HG03571 (cell line): ENCODE measurements around the gene ELOVL2.
"Not testable (repeated sequence)": the region's sequence is repeated elsewhere in the genome, so short reads cannot be mapped to it uniquely, and the experiment has no call there.

Experiments
- ATAC-seq: cut with Tn5 transposase; IDR thresholded peaks from one replicate; pipeline ENCODE4 v1.9.1; 2021; ENCODE audit not compliant: unreplicated experiment

ELOVL2 gene

GRCh38 chr6:11025130-11025529 is 19.0 kb downstream of the ELOVL2 start:
- no peak for ATAC-seq

- ATAC-seq, result no peak
These were observed 21.1 kb downstream of the ELOVL2 start for GRCh38 chr6:11023032-11023431.

GRCh38 chr6:11021714-11022113 is 22.4 kb downstream of the ELOVL2 start:
- ATAC-seq, result no peak

DNA sequence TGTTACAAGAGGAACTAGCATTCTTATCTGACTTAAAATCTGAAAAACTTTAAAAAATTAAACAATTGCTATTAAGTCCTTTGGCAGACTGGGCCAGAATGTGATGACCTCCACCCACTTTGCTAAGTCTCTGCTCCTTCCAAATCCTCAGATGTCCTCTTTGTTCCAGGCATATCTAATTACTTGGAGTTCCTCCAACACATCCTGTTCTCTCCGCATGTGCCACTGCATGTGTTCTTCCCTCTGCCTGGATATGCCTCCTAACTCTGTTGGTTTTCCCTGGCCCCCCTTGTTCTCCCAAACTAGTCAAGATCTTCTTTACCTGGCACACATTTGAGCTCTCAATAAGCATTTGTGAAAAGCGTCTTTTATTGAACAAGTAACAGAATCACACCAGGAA is 23.1 kb downstream of the ELOVL2 start:
- no peak for ATAC-seq

DNA sequence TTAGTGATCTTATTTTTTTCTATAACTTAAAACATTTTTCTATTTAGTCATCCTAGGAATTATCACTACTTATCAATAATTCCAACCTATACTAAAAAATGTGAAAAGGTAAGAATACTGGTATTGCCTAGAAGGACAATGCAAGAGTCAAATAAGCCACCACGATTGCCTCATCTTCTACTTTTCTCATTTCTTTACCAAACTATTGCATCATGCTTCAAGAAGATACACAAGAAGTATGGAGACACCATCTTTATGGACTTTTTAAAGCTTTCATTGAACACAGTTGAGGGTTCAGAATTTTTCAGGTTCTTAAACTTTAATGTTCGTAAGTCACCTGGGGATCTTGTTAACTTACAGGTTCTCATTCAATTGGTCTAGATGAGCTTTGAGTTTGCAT is 25.9 kb downstream of the ELOVL2 start:
- no peak for ATAC-seq

GRCh38 chr6:11017090-11017489 is 27.0 kb downstream of the ELOVL2 start:
- ATAC-seq, result no peak

- ATAC-seq, result no peak
These were observed 27.7 kb downstream of the ELOVL2 start for GRCh38 chr6:11016452-11016851.

GRCh38 chr6:11015102-11015501 is 29.0 kb downstream of the ELOVL2 start:
- ATAC-seq, result no peak

- ATAC-seq, result no peak
These were observed 30.4 kb downstream of the ELOVL2 start for GRCh38 chr6:11013721-11014070.

GRCh38 chr6:11012976-11013720 is 31.0 kb downstream of the ELOVL2 start:
- no peak for ATAC-seq

DNA sequence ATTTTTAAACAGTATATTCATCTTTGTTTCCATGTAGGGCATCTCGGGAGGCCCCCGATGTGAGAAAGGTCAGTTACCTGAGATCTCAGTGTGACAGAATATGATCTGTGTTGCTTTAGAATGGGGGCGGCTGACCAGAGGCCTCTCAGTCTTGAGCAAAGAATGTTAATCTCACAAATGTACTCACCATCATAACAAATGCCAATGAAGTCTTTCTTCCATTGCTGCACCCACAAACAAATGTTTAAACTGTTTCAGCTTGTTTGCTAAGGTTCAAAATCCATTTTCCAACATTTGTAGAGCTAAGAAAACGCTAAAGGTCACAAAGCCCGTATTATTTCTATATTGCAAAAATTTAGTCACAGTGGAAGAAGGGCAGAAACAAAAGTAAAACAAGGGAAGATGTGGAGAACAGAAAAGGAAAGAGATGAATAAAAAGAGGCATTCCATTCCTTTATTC is 31.8 kb downstream of the ELOVL2 start:
- ATAC-seq, result no peak

GRCh38 chr6:11011787-11012234 is 32.3 kb downstream of the ELOVL2 start:
- no peak for ATAC-seq

- ATAC-seq, result peak; percentile 75
These were observed 34.8 kb downstream of the ELOVL2 start for GRCh38 chr6:11009353-11009752.

GRCh38 chr6:11008821-11009220 is 35.3 kb downstream of the ELOVL2 start:
- ATAC-seq, result no peak

DNA sequence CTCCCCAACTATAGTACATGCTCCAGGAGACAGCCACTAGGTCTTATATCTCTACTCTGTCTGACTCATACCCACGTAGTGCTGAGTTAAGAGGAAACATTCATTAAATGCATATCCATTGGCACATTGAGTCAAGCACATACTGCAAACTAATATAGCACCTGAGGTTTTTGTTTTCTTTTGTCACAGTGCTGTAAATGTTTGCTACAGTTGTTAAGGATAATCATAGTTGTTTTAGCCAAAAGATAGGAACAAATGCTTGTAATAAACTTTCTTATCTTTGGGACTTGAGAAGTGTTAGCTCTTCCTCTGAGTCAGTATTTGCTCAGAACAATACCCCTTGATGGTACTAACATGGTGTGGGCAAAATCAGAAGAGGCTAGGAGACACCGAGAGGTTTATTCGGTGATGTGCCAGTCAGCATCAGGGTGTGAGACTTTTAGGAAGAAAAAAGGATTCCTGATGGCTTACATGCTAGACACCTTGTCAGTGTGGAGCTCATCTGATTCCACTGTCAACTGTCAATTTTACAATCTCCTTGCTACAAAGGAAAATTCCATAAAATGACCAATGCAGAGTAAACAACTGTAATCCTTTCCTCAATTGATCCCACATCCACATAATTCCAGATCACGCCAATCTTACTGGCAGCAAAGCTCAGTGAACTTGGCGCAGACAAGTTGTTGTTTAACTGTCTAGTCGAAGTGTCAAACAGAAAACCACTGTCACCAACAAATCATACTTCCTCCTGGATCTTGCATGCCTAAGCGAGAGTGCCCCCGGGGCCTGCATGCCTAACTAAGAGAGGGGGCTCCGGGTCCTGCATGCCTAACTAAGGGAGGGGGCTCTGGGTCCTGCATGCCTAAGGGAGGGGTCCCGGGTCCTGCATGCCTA is 36.1 kb downstream of the ELOVL2 start:
- no peak for ATAC-seq

- ATAC-seq, result no peak
These were observed 38.0 kb downstream of the ELOVL2 start for GRCh38 chr6:11006061-11006460.

- ATAC-seq, result not testable (repeated sequence)
These were observed 40.8 kb downstream of the ELOVL2 start for GRCh38 chr6:11003297-11003696.

GRCh38 chr6:11002176-11002575 is 41.9 kb downstream of the ELOVL2 start:
- no peak for ATAC-seq

- ATAC-seq, result no peak
These were observed 44.1 kb downstream of the ELOVL2 start for GRCh38 chr6:10999994-11000393.

DNA sequence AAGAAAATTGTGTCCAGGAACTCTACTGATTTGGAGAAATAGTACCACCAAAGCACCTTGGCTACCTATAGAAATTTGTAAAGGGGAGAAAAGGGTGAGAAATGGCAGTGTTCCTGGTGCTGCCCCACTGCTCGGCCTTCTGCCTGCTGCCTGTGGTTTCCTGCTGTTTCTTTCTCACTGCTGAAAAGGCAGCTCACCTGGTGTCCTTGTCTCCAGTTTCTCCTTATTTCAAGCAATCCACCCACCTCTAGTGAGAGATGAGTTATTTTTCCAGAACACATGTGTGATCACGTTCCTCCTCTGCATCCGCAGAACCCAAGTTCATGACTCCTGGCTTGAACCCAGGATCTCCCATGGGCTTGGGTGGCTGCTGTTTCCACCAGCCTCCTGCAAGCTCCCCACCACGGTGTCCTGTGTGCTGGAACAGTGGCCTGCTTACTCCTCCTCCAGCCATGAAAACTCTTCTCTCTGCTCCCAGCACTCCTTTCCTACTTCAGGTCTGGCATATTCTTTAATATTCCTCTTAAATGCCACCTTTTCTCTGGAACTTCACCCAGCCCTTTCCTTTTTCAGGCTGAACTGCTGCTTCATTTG is 48.9 kb downstream of the ELOVL2 start:
- ATAC-seq, result no peak

GRCh38 chr6:10993896-10994295 is 50.2 kb downstream of the ELOVL2 start:
- no peak for ATAC-seq

- no peak for ATAC-seq
These were observed 53.0 kb downstream of the ELOVL2 start for GRCh38 chr6:10991115-10991514.
